A549 (cell line): ENCODE measurements around the gene TXNRD2. TPM values are rescaled to one million over a fixed set of nuclear protein-coding genes. Genes with fewer than 3 reads are reported as not detected.

Source experiments
- ATAC-seq, 2 experiments: fragments of 200-7000 bp in 1 of 2; fragments of >200 bp in 1 of 2; cut with Nextera tagmentation in 1 of 2; cut with Tn5 transposase in 1 of 2; 3 replicates each; pipeline versions ENCODE4 v1.8.0 to v1.9.1; 2018 to 2020; ENCODE audit warnings: mild to moderate bottlenecking in 1 of 2, moderate library complexity in 1 of 2
- CTCF ChIA-PET: fragments of 300-600 bp; sonication (Branson Sonifier 250); formaldehyde crosslinking; extraction: SDS; loops from one replicate; lab custom pipeline; 2021; ENCODE audit warnings: antibody characterized with exemption, inconsistent platforms; lab: Yijun Ruan, JAX
- POLR2A ChIA-PET: fragments of 350-600 bp; formaldehyde crosslinking; extraction: SDS; loops from one replicate; lab custom pipeline; 2021; ENCODE audit warnings: antibody characterized with exemption, inconsistent platforms; lab: Yijun Ruan, JAX
- DNase-seq, 2 experiments: peaks; one replicate each; pipeline versions ENCODE4 v3.0.0 to v3.0.0-alpha.2; 2011 to 2016; ENCODE audit warnings: low read depth in 1 of 2, low spot score in 1 of 2
- FAIRE-seq: peaks from 2 replicates; lab custom pipeline; 2011; peaks lifted over from hg19 to GRCh38; lab: Jason Lieb, UNC
- H3K27ac ChIP-seq, 2 experiments: fragments of >200 bp; sonication (Bioruptor Twin); formaldehyde crosslinking; 3 replicates each; pipeline ENCODE4 v1.5.1; 2016 to 2017
- H3K4me1 ChIP-seq: fragments of >200 bp; sonication (Bioruptor Twin); formaldehyde crosslinking; 3 replicates; pipeline ENCODE4 v1.6.1; 2016
- H3K4me2 ChIP-seq: fragments of >200 bp; sonication (Bioruptor Twin); formaldehyde crosslinking; 3 replicates; pipeline ENCODE4 v1.6.1; 2016
- H3K4me3 ChIP-seq: fragments of >200 bp; sonication (Bioruptor Twin); formaldehyde crosslinking; 3 replicates; pipeline ENCODE4 v1.5.1; 2016
- H3K9me3 ChIP-seq: fragments of >200 bp; sonication (Bioruptor Twin); formaldehyde crosslinking; 3 replicates; pipeline ENCODE4 v1.6.1; 2016
- BCL3 ChIP-seq: fragments of >200 bp; sonication (Bioruptor Twin); formaldehyde crosslinking; IDR thresholded peaks from 3 replicates; pipeline ENCODE4 v1.6.1; 2016
- CHD2 ChIP-seq: fragments of 150-350 bp; IDR thresholded peaks from 2 replicates; pipeline ENCODE4 v1.6.1; 2014; ENCODE audit warnings: low read length; ENCODE audit not compliant: partially characterized antibody
- CTCF ChIP-seq: fragments of >200 bp; sonication (Bioruptor Twin); formaldehyde crosslinking; IDR thresholded peaks from 3 replicates; pipeline ENCODE4 v1.5.1; 2016
- E2F6 ChIP-seq: IDR thresholded peaks from 2 replicates; pipeline ENCODE4 v1.6.1; 2012; ENCODE audit warnings: low read depth, borderline replicate concordance
- HDAC2 ChIP-seq: fragments of 200-600 bp; sonication (generic); IDR thresholded peaks from 2 replicates; pipeline ENCODE4 v1.6.1; 2016
- HOXA7 ChIP-seq: fragments of 250-450 bp; sonication (Bioruptor Pico); IDR thresholded peaks from 2 replicates; pipeline ENCODE4 v1.5.0; 2020; ENCODE audit warnings: mild to moderate bottlenecking, moderate library complexity
- JUN ChIP-seq, 2 experiments: fragments of >200 bp; sonication (Bioruptor Twin); formaldehyde crosslinking; IDR thresholded peaks; 2 replicates in 1 of 2; 3 replicates in 1 of 2; pipeline ENCODE4 v1.6.1; 2016 to 2017
- KDM5A ChIP-seq: fragments of 200-600 bp; sonication (generic); IDR thresholded peaks from 2 replicates; pipeline ENCODE4 v1.6.1; 2016; ENCODE audit warnings: antibody characterized with exemption, mild to moderate bottlenecking
- MAFK ChIP-seq: fragments of 450-650 bp; IDR thresholded peaks from 2 replicates; pipeline ENCODE4 v1.6.1; 2014; ENCODE audit not compliant: partially characterized antibody
- MAX ChIP-seq: IDR thresholded peaks from 2 replicates; pipeline ENCODE4 v1.6.1; 2012
- MAZ ChIP-seq: fragments of 150-350 bp; IDR thresholded peaks from 2 replicates; pipeline ENCODE4 v1.6.1; 2014; ENCODE audit warnings: antibody characterized with exemption, low read depth, low read length, borderline replicate concordance
- MYC ChIP-seq: IDR thresholded peaks from 2 replicates; pipeline ENCODE4 v1.6.1; 2012; ENCODE audit warnings: mild to moderate bottlenecking, inconsistent platforms, low read length, improper control_type of control experiment, borderline replicate concordance
- NFE2L2 ChIP-seq: fragments of 150-350 bp; conservative IDR thresholded peaks from 2 replicates; pipeline ENCODE4 v1.6.1; 2014; ENCODE audit warnings: low read length
- PBX3 ChIP-seq: IDR thresholded peaks from 2 replicates; pipeline ENCODE4 v1.6.1; 2012
- POLR2A ChIP-seq: IDR thresholded peaks from 2 replicates; pipeline ENCODE4 v1.6.1; 2012; ENCODE audit warnings: mild to moderate bottlenecking, low read length
- RARB ChIP-seq: fragments of 250-450 bp; sonication (Bioruptor Pico); IDR thresholded peaks from 2 replicates; pipeline ENCODE4 v1.8.0; 2021; ENCODE audit warnings: mild to moderate bottlenecking, moderate library complexity
- SMC3 ChIP-seq: fragments of >200 bp; sonication (Bioruptor Twin); formaldehyde crosslinking; IDR thresholded peaks from 3 replicates; pipeline ENCODE4 v1.6.1; 2018; ENCODE audit warnings: inconsistent platforms
- SREBF2 ChIP-seq: fragments of 450-650 bp; IDR thresholded peaks from 2 replicates; pipeline ENCODE4 v1.6.1; 2014; ENCODE audit warnings: mild to moderate bottlenecking, moderate library complexity
- USF2 ChIP-seq: fragments of 450-650 bp; IDR thresholded peaks from 2 replicates; pipeline ENCODE4 v1.6.1; 2014; ENCODE audit warnings: antibody characterized with exemption
- ZC3H11A ChIP-seq: fragments of 450-650 bp; IDR thresholded peaks from 2 replicates; pipeline ENCODE4 v1.6.1; 2014; ENCODE audit warnings: antibody characterized with exemption, mild to moderate bottlenecking
- ZNF302 ChIP-seq: fragments of 250-450 bp; sonication (Bioruptor Pico); IDR thresholded peaks from 2 replicates; pipeline ENCODE4 v1.9.0; 2021; ENCODE audit warnings: inconsistent platforms, mild to moderate bottlenecking, moderate library complexity
- WGBS: methylation state at CpG from one replicate; pipeline ENCODE4 v1.1.6; 2017; ENCODE audit errors: missing lambda C conversion rate; 5-methylcytosine and 5-hydroxymethylcytosine counted together
- polyA plus RNA-seq, 4 experiments: library from polyadenylated mRNA; depleted of rRNA in 3 of 4; stranded (reverse); fragments of >200 nt; fragmentation: RNase III in 1 of 4; extraction: RNeasy Plus Mini Kit Qiagen cat#74134 plus additional on column Dnase treatment in 1 of 4; gene quantifications; 2 replicates in 3 of 4; 3 replicates in 1 of 4; pipeline ENCODE4 v1.2.3, GENCODE V29; 2011 to 2017
- TF ChIP-seq, protein P1 (sequence below): fragments of 250-450 bp; sonication (Bioruptor Pico); IDR thresholded peaks from 2 replicates; pipeline ENCODE4 v1.5.0; 2021; ENCODE audit warnings: mild to moderate bottlenecking, moderate library complexity, borderline replicate concordance

TXNRD2 gene
- polyA plus RNA-seq, 2 of the 4 experiments (the other 2 are of a cell fraction), result 16.3 to 25.6 TPM

DNA sequence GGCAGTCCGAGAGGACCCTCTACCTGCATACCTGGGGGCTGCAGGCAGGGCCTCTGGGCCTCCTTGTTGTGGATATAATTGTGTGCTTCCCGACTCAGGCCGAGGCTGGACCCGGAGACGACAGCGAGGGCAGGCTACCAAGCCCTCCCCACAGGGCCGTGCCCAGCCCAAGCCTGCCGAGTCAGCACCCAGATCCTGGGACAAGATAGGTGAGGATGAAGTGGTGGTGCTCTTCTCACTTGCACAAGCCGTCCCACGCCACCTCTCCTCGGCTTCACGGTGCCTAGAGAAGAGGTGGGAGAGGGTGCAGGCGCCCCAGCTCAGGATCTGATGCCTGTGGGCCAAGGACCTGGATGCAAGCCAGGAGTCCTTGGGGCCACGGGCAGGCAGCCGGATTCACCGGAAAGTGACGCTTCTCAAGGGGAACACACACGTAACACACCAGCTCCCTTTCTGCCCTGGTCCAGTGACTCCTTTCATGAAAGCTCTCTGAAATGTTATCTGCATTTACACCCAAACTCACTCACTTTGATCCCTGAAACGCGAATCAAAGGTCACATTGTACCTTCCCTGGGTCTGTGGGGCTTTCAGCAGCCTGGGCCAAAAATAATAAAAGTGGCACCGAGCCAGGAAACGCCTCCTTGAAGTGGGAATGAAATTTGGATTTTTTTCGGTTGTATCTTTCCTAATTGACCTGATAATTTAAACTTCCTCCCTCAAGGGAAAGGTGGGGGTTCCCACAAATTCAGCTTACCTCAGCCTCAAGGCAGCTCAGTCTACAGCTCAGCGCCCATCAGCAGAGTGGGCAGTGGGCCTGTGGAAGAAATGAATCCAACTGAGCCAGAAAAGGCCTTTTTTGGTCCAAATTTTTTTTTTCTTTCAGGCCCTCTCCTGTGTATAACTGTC lies 85.9 kb downstream of the TXNRD2 start:
- Histone ChIP-seq H3K4me2 (peak overlapping the region; percentile 90), H3K4me3 (peak overlapping the region; percentile 76), H3K4me1 (peaks cover 17% of the 10 kb centered on the region; the same call in 2 of the 3 replicates), H3K9me3 (no peaks in the 10 kb centered on the region), H3K27ac (peak overlapping the region; percentile 94 to 98)
- DNase-seq, result peak; percentile 56 to 70
- ChIA-PET CTCF (interaction anchor here (0.6 to 2.3 kb wide), 10 partner anchors 8 to 168 kb away, joined by 3 to 9 read pairs (median 4); no protein-coding TSS in a partner anchor), POLR2A (interaction anchor here (0.9 to 1.6 kb wide), 2 partner anchors 11 to 25 kb away, joined by 4 to 6 read pairs; no protein-coding TSS in a partner anchor)
- FAIRE-seq, result no peak
- 13% methylated on average over 12 of the region's 24 CpGs for WGBS
- ATAC-seq, result peak; percentile 57 to 65
- no peak for TF ChIP-seq HDAC2
- peak; percentile 22; the same call in 1 of the 2 replicates for TF ChIP-seq POLR2A
- TF ChIP-seq ZNF302 (CRISPR knock-in tag), result no peak
- peak; percentile 90 for TF ChIP-seq MAFK
- no peak for TF ChIP-seq MAZ
- TF ChIP-seq, all 56 proteins: peak for 2

DNA sequence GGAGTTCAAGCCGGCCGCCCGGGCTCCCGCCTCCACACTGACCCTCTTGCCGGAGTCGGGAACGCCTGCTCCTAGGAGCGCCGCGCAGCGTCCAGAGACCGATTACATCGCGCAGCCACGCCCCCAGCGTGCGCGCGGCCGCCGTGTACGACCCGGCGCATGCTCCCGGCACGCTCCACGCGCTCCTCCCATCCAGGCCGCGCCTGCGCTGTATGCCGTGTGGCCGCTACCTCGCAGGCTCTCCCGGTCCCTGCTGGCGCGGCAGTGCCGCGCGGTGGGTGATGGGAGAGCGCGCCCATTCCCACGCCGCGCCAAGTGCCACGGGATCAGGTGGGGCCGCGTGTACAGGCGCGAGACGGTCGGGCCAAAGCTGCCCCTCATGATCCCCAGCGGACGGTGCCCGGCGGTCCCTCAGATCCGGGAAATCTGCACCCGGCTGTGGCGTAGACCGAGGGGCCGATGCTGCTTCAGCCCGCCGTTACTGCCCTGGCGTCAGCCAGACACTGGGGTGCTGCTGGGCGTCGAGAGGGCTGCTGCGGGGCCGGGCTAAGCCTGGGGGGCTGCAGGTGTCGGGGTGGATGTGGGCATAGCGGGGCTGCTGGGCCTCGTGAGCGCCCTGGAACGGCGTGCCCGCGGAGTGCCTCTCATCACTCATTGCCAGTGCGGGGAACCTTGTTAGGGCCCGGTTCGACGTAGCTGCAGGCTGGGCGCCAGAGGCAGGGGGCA lies 86.7 kb downstream of the TXNRD2 start, which contains the start of the genes GNB1L and RTL10:
Gene GNB1L, minus strand, starts transcription at position 97 of the 726 bp plus-strand sequence. CDS start 33,519 bp downstream, outside the sequence.
Gene RTL10, minus strand, starts transcription at position 97 of the 726 bp plus-strand sequence. CDS start 2,613 bp downstream, outside the sequence.
- WGBS, result 3% methylated on average over 6 of the region's 81 CpGs
- peak; percentile 91 to 94 for ATAC-seq
- POLR2A ChIA-PET, result interaction anchor here (0.9 to 1.6 kb wide), 2 partner anchors 12 to 26 kb away, joined by 4 to 6 read pairs; no protein-coding TSS in a partner anchor

More for the DNA sequence above, 86.7 kb downstream of the TXNRD2 start, which contains the start of the genes GNB1L and RTL10:
- H3K27ac ChIP-seq, result peak within 1 kb of the TSS; percentile 94 to 98
- peak within 1 kb of the TSS; percentile 99 for H3K4me2 ChIP-seq
- DNase-seq, result peak; percentile 81 to 95
- CTCF ChIA-PET, result interaction anchor here (0.6 to 2.3 kb wide), 10 partner anchors 8 to 167 kb away, joined by 3 to 9 read pairs (median 4); no protein-coding TSS in a partner anchor
- TF ChIP-seq, protein P1, sequence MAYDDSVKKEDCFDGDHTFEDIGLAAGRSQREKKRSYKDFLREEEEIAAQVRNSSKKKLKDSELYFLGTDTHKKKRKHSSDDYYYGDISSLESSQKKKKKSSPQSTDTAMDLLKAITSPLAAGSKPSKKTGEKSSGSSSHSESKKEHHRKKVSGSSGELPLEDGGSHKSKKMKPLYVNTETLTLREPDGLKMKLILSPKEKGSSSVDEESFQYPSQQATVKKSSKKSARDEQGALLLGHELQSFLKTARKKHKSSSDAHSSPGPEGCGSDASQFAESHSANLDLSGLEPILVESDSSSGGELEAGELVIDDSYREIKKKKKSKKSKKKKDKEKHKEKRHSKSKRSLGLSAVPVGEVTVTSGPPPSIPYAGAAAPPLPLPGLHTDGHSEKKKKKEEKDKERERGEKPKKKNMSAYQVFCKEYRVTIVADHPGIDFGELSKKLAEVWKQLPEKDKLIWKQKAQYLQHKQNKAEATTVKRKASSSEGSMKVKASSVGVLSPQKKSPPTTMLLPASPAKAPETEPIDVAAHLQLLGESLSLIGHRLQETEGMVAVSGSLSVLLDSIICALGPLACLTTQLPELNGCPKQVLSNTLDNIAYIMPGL (CRISPR knock-in tag), result 0 out of 2 replicates have a peak, but pooled peaks have one; percentile 32
- TF ChIP-seq USF2, result 0 out of 2 replicates have a peak, but pooled peaks have one; percentile 17
- TF ChIP-seq RARB (CRISPR knock-in tag), result no peak
- no peak for TF ChIP-seq SREBF2
- TF ChIP-seq MAX, result peak; percentile 91
- peak in 1 of 2 experiments; percentile 72; a peak in 2 of 5 replicates for TF ChIP-seq JUN (IDR thresholded peaks at IDR 0.05)
- TF ChIP-seq PBX3, result 0 out of 2 replicates have a peak, but pooled peaks have one; percentile 30
- TF ChIP-seq E2F6, result peak; percentile 93
- TF ChIP-seq CTCF, result no peak
- TF ChIP-seq MYC, result no peak
- peak; percentile 75 for TF ChIP-seq POLR2A
- no peak for TF ChIP-seq HOXA7
- TF ChIP-seq CHD2, result no peak
- TF ChIP-seq BCL3, result 0 out of 3 replicates have a peak, but pooled peaks have one; percentile 46
- peak; percentile 11; the same call in 1 of the 3 replicates for TF ChIP-seq SMC3
- TF ChIP-seq NFE2L2, result no peak
- no peak for TF ChIP-seq KDM5A
- TF ChIP-seq ZC3H11A, result no peak
- FAIRE-seq, result no peak
- H3K4me3 ChIP-seq, result peak within 1 kb of the TSS; percentile 76
- H3K9me3 ChIP-seq, result no peaks in the 10 kb centered on the region
- peaks cover 21% of the 10 kb centered on the region; the same call in 2 of the 3 replicates for H3K4me1 ChIP-seq
